Measurements from ENCODE around the gene CSMD2. TPM values are rescaled to one million over a fixed set of nuclear protein-coding genes. Genes with fewer than 3 reads are reported as not detected.

Gene CSMD2
- total RNA-seq, 1 experiment from 2014 or later = 0.22 TPM

DNA sequence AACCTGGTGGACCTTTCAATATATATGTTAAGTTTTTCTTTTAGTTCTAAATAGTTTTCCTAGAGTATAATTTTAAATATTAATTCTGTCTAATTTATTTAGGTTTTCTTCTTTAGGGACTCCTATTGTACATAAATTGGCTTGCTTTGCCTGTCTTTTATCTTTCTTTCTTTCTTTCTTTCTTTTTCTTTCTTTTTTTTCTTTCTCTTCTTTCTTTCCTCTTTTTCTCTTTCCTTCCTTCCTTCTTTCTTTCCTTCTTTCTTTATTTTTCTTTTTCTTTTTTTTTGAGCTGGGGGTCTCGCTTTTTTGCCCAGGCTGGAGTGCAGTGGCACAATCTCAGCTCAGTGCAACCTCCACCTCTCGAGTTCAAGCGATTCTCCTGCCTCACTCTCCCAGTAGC is 657.4 kb downstream of the CSMD2 start:
- Histone ChIP-seq H3K27ac (ENCODE audit: low read depth, low read length) (no peak overlapping the region), H3K4me3 (replicated peaks in 1 of 2; ENCODE audit: low read depth in 1 of 2, low read length in 2 of 2) (no peak overlapping the region), H3K27me3 (ENCODE audit: insufficient read depth, low read length) (no peaks in the 10 kb centered on the region), H3K9me2 (ENCODE audit: insufficient read depth) (no peaks in the 10 kb centered on the region), H3K4me1 (ENCODE audit: control insufficient read depth in 1 of 2, insufficient read depth in 2 of 2, low read length in 2 of 2) (no peaks in the 10 kb centered on the region), H3K4me2 (ENCODE audit: low read length) (no peak overlapping the region), H2AFZ (ENCODE audit: low read depth, low read length, poor library complexity, severe bottlenecking) (no peak overlapping the region), H3K79me2 (ENCODE audit: insufficient read depth, low read length) (no peaks in the 10 kb centered on the region), H3K9ac (ENCODE audit: low read length) (no peak overlapping the region), H4K20me1 (ENCODE audit: insufficient read depth) (no peaks in the 10 kb centered on the region), H3K9me3 (ENCODE audit: control insufficient read depth in 1 of 2, insufficient read depth in 1 of 2, low read depth in 1 of 2, low read length in 2 of 2) (no peaks in the 10 kb centered on the region), H3K36me3 (ENCODE audit: control insufficient read depth in 1 of 2, insufficient read depth in 2 of 2, low read length in 2 of 2) (no peaks in the 10 kb centered on the region)
- no peak for TF ChIP-seq JUND (IDR thresholded peaks at IDR 0.05)
- TF ChIP-seq, protein P1, sequence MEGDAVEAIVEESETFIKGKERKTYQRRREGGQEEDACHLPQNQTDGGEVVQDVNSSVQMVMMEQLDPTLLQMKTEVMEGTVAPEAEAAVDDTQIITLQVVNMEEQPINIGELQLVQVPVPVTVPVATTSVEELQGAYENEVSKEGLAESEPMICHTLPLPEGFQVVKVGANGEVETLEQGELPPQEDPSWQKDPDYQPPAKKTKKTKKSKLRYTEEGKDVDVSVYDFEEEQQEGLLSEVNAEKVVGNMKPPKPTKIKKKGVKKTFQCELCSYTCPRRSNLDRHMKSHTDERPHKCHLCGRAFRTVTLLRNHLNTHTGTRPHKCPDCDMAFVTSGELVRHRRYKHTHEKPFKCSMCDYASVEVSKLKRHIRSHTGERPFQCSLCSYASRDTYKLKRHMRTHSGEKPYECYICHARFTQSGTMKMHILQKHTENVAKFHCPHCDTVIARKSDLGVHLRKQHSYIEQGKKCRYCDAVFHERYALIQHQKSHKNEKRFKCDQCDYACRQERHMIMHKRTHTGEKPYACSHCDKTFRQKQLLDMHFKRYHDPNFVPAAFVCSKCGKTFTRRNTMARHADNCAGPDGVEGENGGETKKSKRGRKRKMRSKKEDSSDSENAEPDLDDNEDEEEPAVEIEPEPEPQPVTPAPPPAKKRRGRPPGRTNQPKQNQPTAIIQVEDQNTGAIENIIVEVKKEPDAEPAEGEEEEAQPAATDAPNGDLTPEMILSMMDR (IDR thresholded peaks at IDR 0.05 in 2 of 3, conservative IDR thresholded peaks at IDR 0.05 in 1 of 3; ENCODE audit: borderline replicate concordance in 1 of 3, insufficient read depth in 1 of 3, low read depth in 2 of 3, low read length in 2 of 3) = no peak
- no peak for TF ChIP-seq ZNF274 (IDR thresholded peaks at IDR 0.05; ENCODE audit: low read depth, low read length)
- no peak for TF ChIP-seq ELF1 (IDR thresholded peaks at IDR 0.05; ENCODE audit: borderline replicate concordance, low read depth)
- no peak for TF ChIP-seq ZFX (IDR thresholded peaks at IDR 0.05)
- no peak for TF ChIP-seq EZH2phosphoT487 (IDR thresholded peaks at IDR 0.05; ENCODE audit: borderline replicate concordance)
- RAD21 ChIA-PET (ENCODE audit: low non-redundant PET in 1 of 2, low total read pairs in 2 of 2, uncharacterized antibody in 2 of 2, unreplicated experiment in 2 of 2) = no interaction called here
- intact Hi-C loops (cut with micrococcal nuclease) = no loop called here
- BruUV-seq (replicated peaks) = no TSS peak
- POLR2A ChIA-PET = no interaction called here
- CTCF ChIA-PET = no interaction called here
- no peak for ATAC-seq
- no peak for DNase-seq (ENCODE audit: low read depth, low spot score)

DNA sequence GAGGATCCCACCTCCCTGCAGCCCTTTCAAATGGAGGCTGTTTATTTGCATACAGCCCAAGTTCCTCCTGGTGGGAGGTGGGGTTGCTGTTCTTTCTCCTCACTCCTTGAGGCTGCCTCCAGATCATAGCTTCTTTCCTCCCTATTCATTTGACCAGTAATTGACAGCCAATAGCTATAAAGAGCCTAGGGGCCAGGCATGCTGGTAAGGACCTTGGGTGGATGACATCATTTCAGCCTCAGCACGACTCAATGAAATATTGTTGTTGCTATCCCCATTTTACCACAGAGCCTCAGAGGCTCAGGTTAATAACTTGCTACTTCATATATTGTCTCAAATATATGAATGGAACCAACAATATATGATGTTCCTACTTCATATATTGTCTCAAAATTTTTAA is 661.5 kb downstream of the CSMD2 start:
- Histone ChIP-seq H3K4me2 (ENCODE audit: low read length) (no peak overlapping the region), H3K4me1 (ENCODE audit: control insufficient read depth in 1 of 2, insufficient read depth in 2 of 2, low read length in 2 of 2) (no peaks in the 10 kb centered on the region), H3K4me3 (replicated peaks in 1 of 2; ENCODE audit: low read depth in 1 of 2, low read length in 2 of 2) (no peak overlapping the region), H2AFZ (ENCODE audit: low read depth, low read length, poor library complexity, severe bottlenecking) (no peak overlapping the region), H3K36me3 (ENCODE audit: control insufficient read depth in 1 of 2, insufficient read depth in 2 of 2, low read length in 2 of 2) (no peaks in the 10 kb centered on the region), H4K20me1 (ENCODE audit: insufficient read depth) (no peaks in the 10 kb centered on the region), H3K27ac (ENCODE audit: low read depth, low read length) (no peak overlapping the region), H3K9ac (ENCODE audit: low read length) (no peak overlapping the region), H3K27me3 (ENCODE audit: insufficient read depth, low read length) (no peaks in the 10 kb centered on the region), H3K79me2 (ENCODE audit: insufficient read depth, low read length) (no peaks in the 10 kb centered on the region), H3K9me3 (ENCODE audit: control insufficient read depth in 1 of 2, insufficient read depth in 1 of 2, low read depth in 1 of 2, low read length in 2 of 2) (no peaks in the 10 kb centered on the region), H3K9me2 (ENCODE audit: insufficient read depth) (no peaks in the 10 kb centered on the region)
- TF ChIP-seq, protein P1 (IDR thresholded peaks at IDR 0.05 in 2 of 3, conservative IDR thresholded peaks at IDR 0.05 in 1 of 3; ENCODE audit: borderline replicate concordance in 1 of 3, insufficient read depth in 1 of 3, low read depth in 2 of 3, low read length in 2 of 3) = no peak
- TF ChIP-seq, protein P2, sequence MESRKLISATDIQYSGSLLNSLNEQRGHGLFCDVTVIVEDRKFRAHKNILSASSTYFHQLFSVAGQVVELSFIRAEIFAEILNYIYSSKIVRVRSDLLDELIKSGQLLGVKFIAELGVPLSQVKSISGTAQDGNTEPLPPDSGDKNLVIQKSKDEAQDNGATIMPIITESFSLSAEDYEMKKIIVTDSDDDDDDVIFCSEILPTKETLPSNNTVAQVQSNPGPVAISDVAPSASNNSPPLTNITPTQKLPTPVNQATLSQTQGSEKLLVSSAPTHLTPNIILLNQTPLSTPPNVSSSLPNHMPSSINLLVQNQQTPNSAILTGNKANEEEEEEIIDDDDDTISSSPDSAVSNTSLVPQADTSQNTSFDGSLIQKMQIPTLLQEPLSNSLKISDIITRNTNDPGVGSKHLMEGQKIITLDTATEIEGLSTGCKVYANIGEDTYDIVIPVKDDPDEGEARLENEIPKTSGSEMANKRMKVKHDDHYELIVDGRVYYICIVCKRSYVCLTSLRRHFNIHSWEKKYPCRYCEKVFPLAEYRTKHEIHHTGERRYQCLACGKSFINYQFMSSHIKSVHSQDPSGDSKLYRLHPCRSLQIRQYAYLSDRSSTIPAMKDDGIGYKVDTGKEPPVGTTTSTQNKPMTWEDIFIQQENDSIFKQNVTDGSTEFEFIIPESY (IDR thresholded peaks at IDR 0.05; ENCODE audit: extremely low read depth, insufficient replicate concordance, low read length) = no peak
- TF ChIP-seq RAD21 (IDR thresholded peaks at IDR 0.05; ENCODE audit: low read depth) (no peak), CBX3 (IDR thresholded peaks at IDR 0.05; ENCODE audit: low read depth) (no peak)
- TF ChIP-seq, protein P3, sequence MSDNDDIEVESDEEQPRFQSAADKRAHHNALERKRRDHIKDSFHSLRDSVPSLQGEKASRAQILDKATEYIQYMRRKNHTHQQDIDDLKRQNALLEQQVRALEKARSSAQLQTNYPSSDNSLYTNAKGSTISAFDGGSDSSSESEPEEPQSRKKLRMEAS (IDR thresholded peaks at IDR 0.05) = no peak
- POLR2A ChIA-PET = no interaction called here
- CTCF ChIA-PET = no interaction called here
- ATAC-seq = no peak
- BruUV-seq (replicated peaks) = no TSS peak
- RAD21 ChIA-PET (ENCODE audit: low non-redundant PET in 1 of 2, low total read pairs in 2 of 2, uncharacterized antibody in 2 of 2, unreplicated experiment in 2 of 2) = no interaction called here
- DNase-seq (ENCODE audit: low read depth, low spot score) = no peak
- intact Hi-C loops (cut with micrococcal nuclease) = no loop called here
